Measurements from ENCODE around the gene CDADC1. TPM values are rescaled to one million over a fixed set of nuclear protein-coding genes. Genes with fewer than 3 reads are reported as not detected.

CDADC1 gene
- total RNA-seq, 2 donors from 2014 or later: 3.9 to 5.6 TPM

GRCh38 chr13:49336655-49337054 lies 88.9 kb downstream of the CDADC1 start:
- H3K4me1 ChIP-seq: no peaks in the 10 kb centered on the region
- no peak for TF ChIP-seq CTCF (IDR thresholded peaks at IDR 0.05)
- TF ChIP-seq POLR2A (IDR thresholded peaks at IDR 0.05): no peak
- ATAC-seq (no peak), DNase-seq (no peak)
- H3K9me3 ChIP-seq: no peaks in the 10 kb centered on the region
- no peaks in the 10 kb centered on the region for H3K27me3 ChIP-seq
- H3K27ac ChIP-seq: no peak overlapping the region
- H3K4me3 ChIP-seq: no peak overlapping the region
- intact Hi-C loops (cut with DNase I): no loop called here
- 93 to 94% methylated on average over 4 of the region's 4 CpGs for WGBS, 2 donors
- H3K36me3 ChIP-seq (replicated peaks in 1 of 2; ENCODE audit: insufficient read depth in 1 of 2, low read depth in 2 of 2): no peaks in the 10 kb centered on the region

GRCh38 chr13:49340161-49340560 lies 92.4 kb downstream of the CDADC1 start:
- Histone ChIP-seq H3K27ac (no peak overlapping the region), H3K4me3 (no peak overlapping the region), H3K9me3 (no peaks in the 10 kb centered on the region), H3K36me3 (replicated peaks in 1 of 2; ENCODE audit: insufficient read depth in 1 of 2, low read depth in 2 of 2) (no peaks in the 10 kb centered on the region), H3K4me1 (no peaks in the 10 kb centered on the region), H3K27me3 (no peaks in the 10 kb centered on the region)
- WGBS, 2 donors: 90 to 92% methylated on average over 10 of the region's 10 CpGs
- no peak for ATAC-seq
- no peak for DNase-seq
- TF ChIP-seq CTCF (IDR thresholded peaks at IDR 0.05): no peak
- TF ChIP-seq POLR2A (IDR thresholded peaks at IDR 0.05): no peak
- intact Hi-C loops (cut with DNase I): no loop called here

- whole genome bisulfite sequencing, 2 donors: 17 to 30% methylated on average over 3 of the region's 3 CpGs
- H3K27me3 ChIP-seq: no peaks in the 10 kb centered on the region
- H3K9me3 ChIP-seq: no peaks in the 10 kb centered on the region
- H3K27ac ChIP-seq: no peak overlapping the region
- H3K36me3 ChIP-seq (replicated peaks in 1 of 2; ENCODE audit: insufficient read depth in 1 of 2, low read depth in 2 of 2): no peaks in the 10 kb centered on the region
- H3K4me1 ChIP-seq: no peaks in the 10 kb centered on the region
- ATAC-seq (no peak), DNase-seq (no peak)
- intact Hi-C loops (cut with DNase I): no loop called here
- H3K4me3 ChIP-seq: no peak overlapping the region
- no peak for TF ChIP-seq POLR2A (IDR thresholded peaks at IDR 0.05)
- TF ChIP-seq CTCF (IDR thresholded peaks at IDR 0.05): no peak
Measured at GRCh38 chr13:49341517-49341916, 93.8 kb downstream of the CDADC1 start.

- Histone ChIP-seq H3K36me3 (replicated peaks in 1 of 2; ENCODE audit: insufficient read depth in 1 of 2, low read depth in 2 of 2) (no peaks in the 10 kb centered on the region), H3K4me1 (peaks cover 2% of the 10 kb centered on the region), H3K27ac (no peak overlapping the region), H3K4me3 (no peak overlapping the region), H3K27me3 (no peaks in the 10 kb centered on the region), H3K9me3 (no peaks in the 10 kb centered on the region)
- intact Hi-C loops (cut with DNase I): no loop called here
- no peak for TF ChIP-seq CTCF (IDR thresholded peaks at IDR 0.05)
- TF ChIP-seq POLR2A (IDR thresholded peaks at IDR 0.05): no peak
- DNase-seq (no peak), ATAC-seq (no peak)
Measured at GRCh38 chr13:49341941-49342340, 94.2 kb downstream of the CDADC1 start.

GRCh38 chr13:49342454-49342853 lies 94.7 kb downstream of the CDADC1 start:
- no peaks in the 10 kb centered on the region for H3K36me3 ChIP-seq (replicated peaks in 1 of 2; ENCODE audit: insufficient read depth in 1 of 2, low read depth in 2 of 2)
- intact Hi-C loops (cut with DNase I): no loop called here
- 90 to 100% methylated on average over 2 of the region's 2 CpGs for WGBS, 2 donors

More at GRCh38 chr13:49342454-49342853, 94.7 kb downstream of the CDADC1 start:
- H3K4me3 ChIP-seq: no peak overlapping the region
- no peaks in the 10 kb centered on the region for H3K27me3 ChIP-seq
- DNase-seq (no peak), ATAC-seq (no peak)
- H3K27ac ChIP-seq: no peak overlapping the region
- H3K4me1 ChIP-seq: peaks cover 5% of the 10 kb centered on the region
- TF ChIP-seq POLR2A (IDR thresholded peaks at IDR 0.05): no peak
- TF ChIP-seq CTCF (IDR thresholded peaks at IDR 0.05): no peak
- no peaks in the 10 kb centered on the region for H3K9me3 ChIP-seq
